ENCODE data around the gene ZNF436. TPM values are rescaled to one million over a fixed set of nuclear protein-coding genes. Genes with fewer than 3 reads are reported as not detected.

Gene ZNF436
- total and polyA plus RNA-seq, 2 donors (not counting 3 experiments of a cell fraction or from before 2014, with no cell fraction given), result 6.5 to 14.0 TPM

DNA sequence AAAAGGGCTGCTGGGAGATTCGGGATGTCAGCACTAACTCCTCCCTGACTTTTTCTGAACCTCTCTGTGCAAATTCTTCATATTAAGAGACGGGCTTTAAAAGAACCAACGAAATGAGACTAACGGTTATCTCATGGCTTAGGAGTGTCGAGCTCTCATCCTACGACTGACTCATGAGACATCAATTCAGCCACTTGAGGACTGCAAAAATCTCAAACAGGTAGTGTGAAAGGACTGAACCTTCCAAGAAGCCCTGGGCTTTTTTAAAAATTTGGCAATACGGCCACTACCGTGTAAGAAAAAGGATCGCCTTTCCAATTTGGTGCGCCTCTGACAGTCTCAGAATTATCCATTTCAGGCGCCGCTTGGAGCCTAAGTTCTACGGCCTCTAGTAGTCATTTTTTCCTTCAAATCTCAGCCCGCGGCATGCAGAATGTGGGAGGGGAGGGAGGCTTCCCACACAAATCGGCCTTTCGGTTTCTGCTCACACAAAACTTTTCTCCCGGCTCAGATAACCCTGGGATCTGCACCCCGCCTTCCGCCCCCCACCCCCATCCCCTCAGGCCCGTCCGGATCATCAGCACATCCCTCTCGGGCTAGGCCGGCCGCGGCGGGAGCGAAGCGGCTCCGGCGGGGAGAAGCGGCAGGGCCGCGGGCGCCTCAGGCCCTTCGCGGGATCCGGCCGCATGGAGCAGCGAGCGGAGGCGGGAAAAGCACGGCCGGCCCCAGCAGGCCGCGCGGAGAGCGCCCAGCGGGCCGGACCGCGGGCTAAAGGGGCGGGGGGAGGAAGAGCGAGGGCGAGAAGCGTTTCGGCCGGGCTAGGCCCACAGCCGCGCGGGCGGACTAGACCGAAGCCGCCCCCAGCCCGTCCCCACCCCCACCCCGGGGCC, 26.2 kb downstream of the ZNF436 start:
- Histone ChIP-seq H3K36me3 (ENCODE audit: control insufficient read depth in 2 of 2, extremely low read depth in 1 of 2, insufficient read depth in 2 of 2, low read length in 2 of 2) (peaks cover 0 to 2% of the 10 kb centered on the region in 2 experiments), H3K4me1 (ENCODE audit: control insufficient read depth, extremely low read depth, insufficient read depth, low read length) (peaks cover 27% of the 10 kb centered on the region), H2AFZ (ENCODE audit: low read depth, low read length) (no peak overlapping the region), H3K9me1 (replicated peaks; ENCODE audit: control insufficient read depth, extremely low read depth, insufficient read depth, low read length) (no peaks in the 10 kb centered on the region), H3K27me3 (ENCODE audit: control insufficient read depth in 2 of 2, insufficient read depth in 2 of 2, low read length in 2 of 2) (no peaks in the 10 kb centered on the region), H3K4me3 (replicated peaks in 1 of 3; ENCODE audit: insufficient read depth in 1 of 3, low read depth in 1 of 3, low read length in 3 of 3) (peak overlapping the region; percentile 73 to 99 (median 99)), H3K79me2 (ENCODE audit: control insufficient read depth, insufficient read depth, low read length) (peaks cover 56% of the 10 kb centered on the region), H3K4me2 (ENCODE audit: insufficient read depth, low read length) (peak overlapping the region; percentile 98), H4K20me1 (replicated peaks; ENCODE audit: control insufficient read depth, extremely low read depth, insufficient read depth, low read length) (peaks cover 16% of the 10 kb centered on the region), H3K9me3 (replicated peaks; ENCODE audit: control insufficient read depth, insufficient read depth, low read length) (no peaks in the 10 kb centered on the region), H3K9ac (replicated peaks; ENCODE audit: extremely low read depth, insufficient read depth, low read length) (peak overlapping the region; percentile 99), H3K27ac (ENCODE audit: insufficient read depth, low read depth, low read length) (peak overlapping the region; percentile 79)
- ChIA-PET CTCF (interaction anchor here (0.8 to 4.1 kb wide), 10 partner anchors 19 to 196 kb away, joined by 3 to 33 read pairs (median 6); partner anchors contain the start of genes ASAP3, HTR1D and ZNF436), POLR2A (interaction anchor here (0.7 to 1.7 kb wide), 7 partner anchors 19 to 60 kb away, joined by 3 to 28 read pairs (median 5); no protein-coding TSS in a partner anchor)
- intact Hi-C loops (cut with micrococcal nuclease) (loop anchor here (1.0 to 10.0 kb wide), 5 partner anchors 25 to 191 kb away; partner anchors contain the start of genes ASAP3 and E2F2), dilution Hi-C loops (cut with MboI; ENCODE audit: extremely low pct_ligation_motif_present, low sequenced_read_pairs) (no loop called here)
- TF ChIP-seq POLR2AphosphoS5 (IDR thresholded peaks at IDR 0.05; ENCODE audit: insufficient read depth, low read depth, low read length) (no peak), JUN (IDR thresholded peaks at IDR 0.05; ENCODE audit: borderline replicate concordance, insufficient read depth, insufficient read length, low read depth) (peak; percentile 18), POLR2A (IDR thresholded peaks at IDR 0.05; ENCODE audit: low read depth, low read length) (peak; percentile 56)
- BruUV-seq (replicated peaks), result TSS peak; percentile 30
- peak; percentile 53 for DNase-seq (ENCODE audit: low read depth, low spot score)
- FAIRE-seq, result no peak

DNA sequence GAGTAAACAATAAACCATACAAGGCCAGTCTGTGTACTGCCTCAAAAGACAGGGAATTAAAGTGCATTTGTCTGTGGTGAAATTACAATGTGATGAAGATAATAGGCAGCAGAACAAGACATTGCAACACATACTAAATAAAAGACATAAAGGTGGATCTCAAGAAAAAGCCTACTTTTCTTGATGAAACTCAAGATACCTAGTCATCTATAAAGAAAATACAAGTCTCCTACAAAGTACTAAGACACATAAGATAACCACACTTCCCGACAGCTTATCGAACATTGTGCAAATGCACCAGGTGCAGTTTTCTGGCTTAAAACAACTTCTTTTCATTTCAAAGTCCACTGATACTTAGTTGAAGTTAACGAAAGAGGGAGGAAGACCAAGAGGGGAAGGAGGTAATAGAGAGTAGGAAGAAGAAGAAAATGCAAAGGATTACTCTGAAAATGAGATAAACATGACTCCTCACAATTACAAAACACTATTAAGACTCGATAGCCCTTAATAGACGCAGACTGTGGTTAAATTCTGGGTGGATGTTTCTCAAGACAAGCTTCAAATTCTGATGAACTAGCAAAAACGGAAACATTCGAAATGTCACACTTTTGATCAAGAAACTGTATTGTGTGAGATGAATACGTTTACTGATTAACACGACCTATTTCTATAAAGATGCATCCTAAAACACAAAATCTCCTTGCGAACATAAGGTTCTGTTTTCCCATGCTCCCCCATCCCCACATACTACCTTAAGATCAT, 27.5 kb downstream of the ZNF436 start:
- DNase-seq (ENCODE audit: low read depth, low spot score) (peak; percentile 41), FAIRE-seq (peak; percentile 8)
- CTCF ChIA-PET, result interaction anchor here (0.6 to 4.1 kb wide), 4 partner anchors 20 to 62 kb away, joined by 3 to 28 read pairs (median 3); partner anchors contain the start of gene ZNF436
- TF ChIP-seq POLR2A (IDR thresholded peaks at IDR 0.05; ENCODE audit: low read depth, low read length), result peak; percentile 33
- TF ChIP-seq GATA2 (IDR thresholded peaks at IDR 0.05; ENCODE audit: insufficient read depth, insufficient read length, low read depth, low read length), result no peak
- peak overlapping the region; percentile 98 for H3K4me2 ChIP-seq (ENCODE audit: insufficient read depth, low read length)
- H3K27me3 ChIP-seq (ENCODE audit: control insufficient read depth in 2 of 2, insufficient read depth in 2 of 2, low read length in 2 of 2), result no peaks in the 10 kb centered on the region
- peak overlapping the region; percentile 73 to 99 (median 99) for H3K4me3 ChIP-seq (replicated peaks in 1 of 3; ENCODE audit: insufficient read depth in 1 of 3, low read depth in 1 of 3, low read length in 3 of 3)
- H2AFZ ChIP-seq (ENCODE audit: low read depth, low read length), result no peak overlapping the region
- peaks cover 69% of the 10 kb centered on the region for H3K79me2 ChIP-seq (ENCODE audit: control insufficient read depth, insufficient read depth, low read length)
- H3K36me3 ChIP-seq (ENCODE audit: control insufficient read depth in 2 of 2, extremely low read depth in 1 of 2, insufficient read depth in 2 of 2, low read length in 2 of 2), result peaks cover 2 to 9% of the 10 kb centered on the region in 2 experiments
- POLR2A ChIA-PET, result interaction anchor here (1.3 kb wide), 2 partner anchors 26 to 43 kb away, joined by 3 read pairs; no protein-coding TSS in a partner anchor
- H3K27ac ChIP-seq (ENCODE audit: insufficient read depth, low read depth, low read length), result peak overlapping the region; percentile 79
- no peaks in the 10 kb centered on the region for H3K9me3 ChIP-seq (replicated peaks; ENCODE audit: control insufficient read depth, insufficient read depth, low read length)
- no TSS peak for BruUV-seq (replicated peaks)
- H3K9me1 ChIP-seq (replicated peaks; ENCODE audit: control insufficient read depth, extremely low read depth, insufficient read depth, low read length), result no peaks in the 10 kb centered on the region
- intact Hi-C loops (cut with micrococcal nuclease), result loop anchor here (5.0 to 10.0 kb wide), 2 partner anchors 115 to 193 kb away; partner anchors contain the start of gene E2F2
- dilution Hi-C loops (cut with MboI; ENCODE audit: extremely low pct_ligation_motif_present, low sequenced_read_pairs), result no loop called here
- H3K9ac ChIP-seq (replicated peaks; ENCODE audit: extremely low read depth, insufficient read depth, low read length), result peak overlapping the region; percentile 99
- peaks cover 27% of the 10 kb centered on the region for H3K4me1 ChIP-seq (ENCODE audit: control insufficient read depth, extremely low read depth, insufficient read depth, low read length)
- peaks cover 16% of the 10 kb centered on the region for H4K20me1 ChIP-seq (replicated peaks; ENCODE audit: control insufficient read depth, extremely low read depth, insufficient read depth, low read length)
